ENCODE results near the gene ZNF738.

ZNF738 gene

DNA sequence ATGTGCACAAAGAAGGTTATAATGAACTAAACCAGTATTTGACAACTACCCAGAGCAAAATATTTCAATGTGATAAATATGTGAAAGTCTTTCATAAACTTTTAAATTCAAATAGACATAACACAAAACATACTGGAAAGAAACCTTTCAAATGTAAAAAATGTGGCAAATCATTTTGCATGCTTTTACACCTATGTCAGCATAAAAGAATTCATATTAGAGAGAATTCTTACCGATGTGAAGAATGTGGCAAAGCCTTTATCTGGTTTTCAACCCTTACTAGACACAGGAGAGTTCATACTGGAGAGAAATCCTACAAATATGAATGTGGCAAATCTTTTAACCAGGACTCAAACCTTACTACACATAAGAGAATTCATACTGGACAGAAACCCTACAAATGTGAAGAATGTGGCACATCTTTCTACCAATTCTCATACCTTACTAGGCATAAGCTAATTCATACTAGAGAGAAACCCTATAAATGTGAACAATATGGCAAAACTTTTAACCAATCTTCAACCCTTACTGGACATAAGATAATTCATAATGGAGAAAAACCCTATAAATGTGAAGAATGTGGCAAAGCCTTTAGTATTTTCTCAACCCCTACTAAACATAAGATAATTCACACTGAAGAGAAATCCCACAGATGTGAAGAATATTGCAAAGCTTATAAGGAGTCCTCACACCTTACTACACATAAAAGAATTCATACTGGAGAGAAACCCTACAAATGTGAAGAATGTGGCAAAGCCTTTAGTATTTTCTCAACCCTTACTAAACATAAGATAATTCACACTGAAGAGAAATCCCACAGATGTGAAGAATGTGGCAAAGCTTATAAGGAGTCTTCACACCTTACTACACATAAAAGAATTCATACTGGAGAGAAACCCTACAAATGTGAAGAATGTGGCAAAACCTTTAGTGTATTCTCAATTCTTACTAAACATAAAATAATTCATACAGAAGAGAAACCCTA lies 64.5 kb downstream of the ZNF738 start:
- DNase-seq: no peak

Measured in SHP77 (cell line).